K562 (cell line): ENCODE measurements around the gene ACAD8. TPM values are rescaled to one million over a fixed set of nuclear protein-coding genes. Genes with fewer than 3 reads are reported as not detected.

Source experiments
- CHAMP1 ChIP-seq: fragments of 450-650 bp; IDR thresholded peaks from 2 replicates; pipeline ENCODE4 v1.6.1; 2016; ENCODE audit warnings: mild to moderate bottlenecking
- CHD2 ChIP-seq: IDR thresholded peaks from 2 replicates; pipeline ENCODE4 v1.6.1; 2011; ENCODE audit warnings: low read depth, low read length
- CHD4 ChIP-seq: fragments of 200-600 bp; sonication (generic); IDR thresholded peaks from 3 replicates; pipeline ENCODE4 v1.6.1; 2012; ENCODE audit warnings: low read depth, mild to moderate bottlenecking, mixed read lengths, low read length, inconsistent platforms; ENCODE audit not compliant: insufficient read depth, insufficient replicate concordance, poor library complexity, severe bottlenecking
- DMBX1 ChIP-seq: fragments of 250-450 bp; sonication (Bioruptor Pico); IDR thresholded peaks from 2 replicates; pipeline ENCODE4 v1.8.0; 2022; ENCODE audit warnings: inconsistent platforms, mild to moderate bottlenecking, moderate library complexity, borderline replicate concordance
- E4F1 ChIP-seq: fragments of 250-450 bp; sonication (Bioruptor Pico); IDR thresholded peaks from 2 replicates; pipeline ENCODE4 v1.5.0; 2021; ENCODE audit warnings: mild to moderate bottlenecking, borderline replicate concordance
- FOXM1 ChIP-seq, 2 experiments: fragments of 450-650 bp in 1 of 2; sonication (generic) in 1 of 2; formaldehyde crosslinking in 1 of 2; IDR thresholded peaks; 2 replicates each; pipeline versions ENCODE4 v1.6.1 to v1.9.0; 2017 to 2022; ENCODE audit warnings: low read depth in 2 of 2, mild to moderate bottlenecking in 2 of 2, missing genetic modification reagents in 1 of 2, moderate library complexity in 1 of 2
- HOMEZ ChIP-seq: fragments of 250-450 bp; sonication (Bioruptor Pico); IDR thresholded peaks from 2 replicates; pipeline ENCODE4 v1.4.0; 2020; ENCODE audit warnings: mild to moderate bottlenecking, moderate library complexity
- IRF9 ChIP-seq: fragments of 450-650 bp; IDR thresholded peaks from 2 replicates; pipeline ENCODE4 v1.6.1; 2016; ENCODE audit warnings: missing biosample characterization, missing genetic modification characterization
- KDM4B ChIP-seq, 2 experiments: fragments of 450-650 bp in 1 of 2; sonication (generic) in 1 of 2; IDR thresholded peaks; 2 replicates each; pipeline ENCODE4 v1.6.1; 2016 to 2017; ENCODE audit warnings: borderline replicate concordance in 2 of 2, antibody characterized with exemption in 1 of 2, low read depth in 1 of 2, mild to moderate bottlenecking in 1 of 2
- KLF10 ChIP-seq: fragments of 250-450 bp; sonication (Bioruptor Pico); IDR thresholded peaks from 2 replicates; pipeline ENCODE4 v1.6.1; 2021; ENCODE audit warnings: matching md5 sums
- KLF6 ChIP-seq: fragments of 250-450 bp; sonication (Bioruptor Pico); IDR thresholded peaks from 2 replicates; pipeline ENCODE4 v1.4.0; 2020; ENCODE audit warnings: mild to moderate bottlenecking, moderate library complexity, borderline replicate concordance
- NCOA4 ChIP-seq: fragments of 450-650 bp; IDR thresholded peaks from 2 replicates; pipeline ENCODE4 v1.6.1; 2018; ENCODE audit warnings: mild to moderate bottlenecking; ENCODE audit not compliant: partially characterized antibody
- OTX1 ChIP-seq: fragments of 450-650 bp; formaldehyde crosslinking; IDR thresholded peaks from 2 replicates; pipeline ENCODE4 v1.4.0; 2022; ENCODE audit warnings: mild to moderate bottlenecking
- SNRNP70 ChIP-seq: fragments of 200-400 bp; formaldehyde crosslinking; optimal IDR thresholded peaks from 2 replicates; pipeline ENCODE3; 2017; ENCODE audit warnings: low read depth, low read length
- SOX6 ChIP-seq: fragments of 450-650 bp; IDR thresholded peaks from 2 replicates; pipeline ENCODE4 v1.6.1; 2014; ENCODE audit warnings: mild to moderate bottlenecking
- SRSF9 ChIP-seq: fragments of 200-400 bp; formaldehyde crosslinking; IDR thresholded peaks from 2 replicates; pipeline ENCODE4 v1.6.1; 2017; ENCODE audit warnings: low read depth, low read length, borderline replicate concordance
- ZBTB17 ChIP-seq: fragments of 450-650 bp; formaldehyde crosslinking; IDR thresholded peaks from 2 replicates; pipeline ENCODE4 v1.4.0; 2020; ENCODE audit warnings: mild to moderate bottlenecking
- ZBTB8A ChIP-seq: fragments of 450-650 bp; IDR thresholded peaks from 2 replicates; pipeline ENCODE4 v1.6.1; 2018; ENCODE audit warnings: mild to moderate bottlenecking, moderate library complexity; ENCODE audit not compliant: partially characterized antibody
- ZNF696 ChIP-seq: fragments of 250-450 bp; sonication (Bioruptor Pico); conservative IDR thresholded peaks from 2 replicates; pipeline ENCODE4 v1.4.0; 2020; ENCODE audit warnings: mild to moderate bottlenecking, moderate library complexity
- polyA plus RNA-seq, 8 experiments: library from polyadenylated mRNA; depleted of rRNA in 4 of 8; stranded (reverse) in 5 of 8; unstranded in 3 of 8; fragments of >200 nt; fragmentation: Nextera tagmentation in 2 of 8; fragmentation: Illumina TruSeq in 1 of 8; extraction: Ambion mirVana in 2 of 8; extraction: Trizol in 1 of 8; gene quantifications; 2 replicates each; pipeline versions ENCODE4 v1.2.1 to v1.2.3, GENCODE V29; 2011 to 2014; ENCODE audit warnings: inconsistent platforms in 1 of 8, missing spikeins in 1 of 8
- total RNA-seq, 7 experiments: library from RNA; depleted of rRNA in 6 of 7; stranded (reverse); fragments of >200 nt in 6 of 7; fragmentation: Illumina TruSeq in 2 of 7; extraction: Trizol in 2 of 7; gene quantifications; 2 replicates each; pipeline versions ENCODE4 v1.2.1 to v1.2.3, GENCODE V29; 2011 to 2021; ENCODE audit warnings: low replicate concordance in 1 of 7

The ACAD8 gene
- total and polyA plus RNA-seq, 9 of the 15 experiments (the other 6 are each of a cell fraction or from before 2014, with no cell fraction given): 6.5 to 34.1 (median 20.1) TPM

- TF ChIP-seq CHD2: no peak
- TF ChIP-seq HOMEZ: no peak
- TF ChIP-seq DMBX1 (CRISPR knock-in tag): no peak
- TF ChIP-seq CHAMP1: no peak
- TF ChIP-seq ZNF696 (CRISPR knock-in tag): no peak
- no peak for TF ChIP-seq E4F1 (CRISPR knock-in tag)
- TF ChIP-seq ZBTB17: peak; percentile 86
- TF ChIP-seq ZBTB8A: no peak
- TF ChIP-seq KDM4B (IDR thresholded peaks at IDR 0.05; ENCODE audit: borderline replicate concordance in 2 of 2, low read depth in 1 of 2): peak in 1 of 2 experiments; percentile 31; a peak in 1 of 4 replicates
- no peak for TF ChIP-seq NCOA4
- no peak for TF ChIP-seq FOXM1 (IDR thresholded peaks at IDR 0.05; ENCODE audit: low read depth)
- TF ChIP-seq FOXM1 (CRISPR knock-in tag; IDR thresholded peaks at IDR 0.05; ENCODE audit: low read depth): no peak
- TF ChIP-seq OTX1 (CRISPR knock-in tag): no peak
- TF ChIP-seq CHD4: no peak
- TF ChIP-seq SOX6: no peak
- no peak for TF ChIP-seq KLF6 (CRISPR knock-in tag)
- no peak for TF ChIP-seq IRF9 (tag)
- TF ChIP-seq SRSF9: no peak
- TF ChIP-seq SNRNP70: no peak
- TF ChIP-seq KLF10 (CRISPR knock-in tag): no peak
Observed at GRCh38 chr11:134253188-134253993, at the start of gene ACAD8, which contains the start of gene THYN1 (continued).
